ENCODE results near the gene SPTBN5.

DNA sequence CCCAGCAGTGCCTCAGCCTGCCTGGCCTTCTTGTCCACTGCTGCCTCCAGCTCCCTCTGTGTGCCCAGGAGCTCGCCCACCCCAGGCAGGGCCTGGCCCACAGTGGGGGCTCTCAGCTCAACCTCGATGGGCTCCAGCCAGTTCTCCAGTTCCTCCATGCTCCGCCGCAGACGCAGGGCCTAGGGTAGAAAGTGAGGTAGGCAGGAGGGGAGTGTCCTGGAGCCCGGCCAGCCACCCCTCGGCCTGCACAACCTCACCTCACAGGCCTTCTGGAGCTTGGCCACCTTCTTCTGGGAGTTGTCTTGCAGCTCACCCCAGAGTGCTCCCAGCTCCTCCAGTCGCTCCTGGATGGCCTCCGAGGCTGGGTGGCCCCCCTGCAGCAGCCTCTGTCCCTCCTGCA is 36.5 kb downstream of the SPTBN5 start:
- TF ChIP-seq, protein P1, sequence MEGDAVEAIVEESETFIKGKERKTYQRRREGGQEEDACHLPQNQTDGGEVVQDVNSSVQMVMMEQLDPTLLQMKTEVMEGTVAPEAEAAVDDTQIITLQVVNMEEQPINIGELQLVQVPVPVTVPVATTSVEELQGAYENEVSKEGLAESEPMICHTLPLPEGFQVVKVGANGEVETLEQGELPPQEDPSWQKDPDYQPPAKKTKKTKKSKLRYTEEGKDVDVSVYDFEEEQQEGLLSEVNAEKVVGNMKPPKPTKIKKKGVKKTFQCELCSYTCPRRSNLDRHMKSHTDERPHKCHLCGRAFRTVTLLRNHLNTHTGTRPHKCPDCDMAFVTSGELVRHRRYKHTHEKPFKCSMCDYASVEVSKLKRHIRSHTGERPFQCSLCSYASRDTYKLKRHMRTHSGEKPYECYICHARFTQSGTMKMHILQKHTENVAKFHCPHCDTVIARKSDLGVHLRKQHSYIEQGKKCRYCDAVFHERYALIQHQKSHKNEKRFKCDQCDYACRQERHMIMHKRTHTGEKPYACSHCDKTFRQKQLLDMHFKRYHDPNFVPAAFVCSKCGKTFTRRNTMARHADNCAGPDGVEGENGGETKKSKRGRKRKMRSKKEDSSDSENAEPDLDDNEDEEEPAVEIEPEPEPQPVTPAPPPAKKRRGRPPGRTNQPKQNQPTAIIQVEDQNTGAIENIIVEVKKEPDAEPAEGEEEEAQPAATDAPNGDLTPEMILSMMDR (IDR thresholded peaks at IDR 0.05) = no peak
- no peak for TF ChIP-seq POLR2A (IDR thresholded peaks at IDR 0.05)
